ENCODE measurements around the gene TLE1.
"Not testable (repeated sequence)": the region's sequence is repeated elsewhere in the genome, so short reads cannot be mapped to it uniquely, and the experiment has no call there.

Gene TLE1

DNA sequence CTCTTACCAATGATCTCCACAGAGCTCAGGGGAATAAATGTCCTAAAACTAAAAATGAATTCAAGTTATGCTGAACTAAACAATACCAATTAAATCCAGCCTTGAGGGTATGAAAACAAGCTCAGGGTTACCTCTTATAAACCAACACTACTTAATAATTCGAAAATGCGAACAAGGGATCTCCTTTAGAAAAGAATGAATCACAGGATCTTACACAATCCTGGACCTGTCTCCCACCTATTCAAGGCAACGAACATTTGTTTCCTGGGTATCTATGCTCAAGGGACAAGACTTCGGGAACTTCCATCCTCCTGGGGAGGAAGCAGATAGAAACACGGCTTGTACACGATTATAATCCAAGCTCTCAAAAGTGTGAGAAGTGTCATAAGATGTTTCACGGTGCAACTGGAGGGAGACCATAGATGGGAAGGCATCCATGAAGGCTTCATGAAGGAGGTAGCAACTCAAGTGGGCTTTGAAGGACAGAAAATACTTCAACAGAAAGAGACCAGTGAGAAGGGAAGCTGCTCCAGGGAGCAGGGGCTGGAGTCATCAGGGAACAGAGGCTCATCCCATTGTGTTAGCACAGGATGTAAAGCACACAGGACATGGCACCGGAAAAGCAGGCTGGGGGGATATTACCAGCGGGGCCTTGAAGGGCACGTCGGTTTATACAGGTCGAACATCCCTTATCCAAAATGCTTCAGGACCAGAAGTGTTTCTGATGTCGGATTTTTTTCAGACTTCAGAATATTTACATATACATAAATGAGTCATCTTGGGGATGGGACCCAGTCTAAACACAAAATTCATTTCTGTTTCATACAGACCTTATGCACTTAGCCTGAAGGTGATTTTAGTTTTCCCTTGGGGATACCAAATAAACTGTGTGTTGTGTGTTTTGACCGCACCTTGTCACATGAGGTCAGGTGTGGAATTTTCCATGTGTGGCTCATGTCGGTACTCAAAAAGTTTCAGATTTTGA is 87.4 kb downstream of the TLE1 start:
- DNase-seq (ENCODE audit: low spot score), result no peak

DNA sequence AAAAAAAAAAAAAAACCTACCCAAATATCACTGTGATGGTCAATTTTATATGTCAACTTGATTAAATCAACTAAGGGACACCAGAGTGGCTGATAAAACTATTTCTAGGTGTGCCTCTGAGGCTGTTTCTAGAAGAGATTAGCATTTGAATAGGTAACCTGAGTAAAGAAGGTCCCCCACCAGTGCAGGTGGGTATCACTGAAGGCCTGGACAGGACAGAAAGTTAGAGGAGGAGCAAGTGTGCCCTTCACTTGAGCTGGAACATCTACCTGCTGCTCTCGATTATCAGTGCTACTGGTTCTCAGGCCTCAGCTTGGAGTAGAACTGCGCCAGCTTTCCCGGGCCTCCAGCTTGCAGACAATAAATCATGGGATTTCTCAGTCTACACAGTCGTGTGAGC is 88.7 kb downstream of the TLE1 start:
- DNase-seq (ENCODE audit: low spot score), result no peak

DNA sequence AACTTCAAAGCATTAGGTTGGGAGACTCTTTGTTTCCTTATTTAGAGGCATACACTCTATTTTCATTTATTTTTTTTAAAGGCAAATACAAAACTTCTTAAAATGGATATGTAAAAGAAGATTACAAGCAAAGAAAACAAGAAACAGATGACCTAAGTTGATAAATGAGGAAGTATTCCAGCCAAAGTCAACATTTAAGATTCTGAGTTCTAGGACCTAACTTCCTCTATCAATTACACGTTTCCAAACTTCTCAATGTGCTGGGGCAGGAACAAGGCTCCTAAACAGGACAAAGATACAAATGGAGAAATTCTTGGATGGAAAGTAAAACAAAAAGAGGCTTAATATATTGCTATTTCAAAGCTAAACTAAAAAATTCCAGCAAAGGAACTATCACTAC is 89.5 kb downstream of the TLE1 start:
- DNase-seq (ENCODE audit: low spot score), result no peak

DNA sequence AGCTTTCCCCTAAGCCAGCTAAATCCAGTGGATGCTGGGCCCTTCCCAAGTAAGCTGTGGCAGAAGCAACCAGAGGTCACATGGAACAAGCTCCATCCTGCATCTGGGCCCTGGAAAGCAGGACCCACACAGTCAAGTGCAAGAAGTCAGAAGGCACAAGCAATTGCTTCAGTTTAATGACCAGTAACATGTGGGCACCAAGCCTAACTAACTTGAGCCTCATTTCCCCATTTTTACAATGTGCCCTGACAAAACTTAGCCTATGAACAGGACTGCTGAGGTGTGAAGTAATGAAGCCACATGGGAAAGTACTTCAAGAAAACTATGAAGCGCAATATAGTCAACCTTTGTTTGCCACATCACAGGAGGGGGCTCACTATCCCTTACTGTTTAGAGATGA is 90.5 kb downstream of the TLE1 start:
- DNase-seq (ENCODE audit: low spot score), result no peak

DNA sequence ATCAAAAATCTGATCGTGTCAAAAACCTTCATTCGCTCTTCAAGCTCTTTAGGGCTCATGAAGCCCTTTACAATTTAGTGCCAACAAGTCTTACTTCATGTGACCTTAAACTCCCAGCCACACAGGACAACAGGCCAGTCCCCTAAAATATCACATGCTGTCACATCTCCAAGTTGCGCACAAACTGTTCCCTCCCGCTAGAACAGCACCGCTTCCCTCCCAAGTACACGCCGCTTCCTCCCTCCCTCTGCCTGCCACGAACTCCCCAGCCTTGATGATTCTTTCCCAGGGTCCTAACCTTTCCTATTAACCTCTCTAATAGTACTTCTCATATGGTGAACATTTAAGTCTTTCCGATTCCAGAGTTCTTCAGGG is 91.2 kb downstream of the TLE1 start:
- no peak for DNase-seq (ENCODE audit: low spot score)

DNA sequence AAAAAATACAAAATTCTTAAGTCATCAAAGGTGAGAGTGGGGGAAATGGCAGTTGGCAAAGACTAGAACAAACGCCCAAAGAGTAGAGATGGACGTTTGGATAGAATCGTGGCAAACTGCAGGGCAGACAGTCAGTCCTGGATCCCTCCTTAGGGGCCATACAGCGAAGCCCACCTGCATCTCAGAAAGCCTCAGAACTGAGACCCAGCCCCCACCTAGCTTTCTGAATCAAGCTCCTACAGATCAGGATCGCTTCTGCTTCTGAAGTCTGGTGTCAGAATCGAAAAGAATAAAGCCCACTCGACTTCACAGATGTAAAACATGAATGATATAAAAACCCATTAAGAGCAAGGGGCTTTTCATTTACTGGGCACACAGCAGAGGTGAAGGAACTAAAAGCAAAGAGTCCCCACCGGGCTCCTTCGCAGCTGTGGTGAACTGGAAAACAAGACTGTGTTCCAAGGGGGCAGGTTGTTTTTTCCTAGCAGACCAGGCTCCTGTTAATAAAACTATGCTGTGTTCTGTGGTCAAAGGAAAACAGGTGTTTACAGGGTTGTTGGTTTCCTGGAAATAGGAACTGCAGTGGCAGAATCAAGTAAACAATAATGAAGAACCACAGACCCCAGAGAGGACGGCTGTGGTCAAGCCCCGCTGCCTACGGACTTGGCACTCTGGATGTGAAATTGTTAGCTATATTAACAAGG is 91.8 kb downstream of the TLE1 start:
- DNase-seq (ENCODE audit: low spot score), result no peak

DNA sequence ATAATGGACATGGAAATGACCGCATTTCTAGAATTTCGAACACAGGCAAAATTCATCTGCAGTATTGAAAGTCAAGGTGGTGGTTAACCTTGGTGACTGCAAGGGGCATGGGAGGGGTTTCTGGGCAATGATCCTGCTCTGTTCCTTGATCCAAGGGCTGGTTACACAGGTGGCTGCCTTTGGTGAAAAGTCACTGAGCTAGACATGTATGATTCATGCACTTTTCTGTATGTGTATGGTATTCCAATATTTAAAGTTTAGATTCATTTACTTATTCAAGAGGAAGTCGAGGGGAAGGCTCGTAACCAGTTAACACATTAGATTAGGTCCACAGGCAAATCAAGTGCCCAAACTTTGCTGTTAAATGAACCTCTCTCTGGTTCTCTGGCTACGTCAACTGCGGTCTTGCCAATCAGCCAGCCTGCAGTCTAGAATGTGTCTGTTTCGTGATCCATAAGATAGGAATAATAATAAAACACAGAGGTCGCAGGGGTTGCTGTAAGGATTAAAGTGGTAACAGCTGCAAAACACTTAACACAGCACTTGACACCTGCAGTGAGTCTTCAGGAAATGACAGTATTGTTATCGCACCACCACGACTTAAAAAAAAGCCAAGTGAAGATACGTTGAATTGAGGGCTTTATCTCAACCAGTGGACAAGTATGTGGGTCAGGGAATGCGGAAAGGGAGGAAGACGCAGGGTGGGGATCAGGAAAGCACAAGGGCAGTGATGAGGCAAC is 92.5 kb downstream of the TLE1 start:
- DNase-seq (ENCODE audit: low spot score), result no peak

DNA sequence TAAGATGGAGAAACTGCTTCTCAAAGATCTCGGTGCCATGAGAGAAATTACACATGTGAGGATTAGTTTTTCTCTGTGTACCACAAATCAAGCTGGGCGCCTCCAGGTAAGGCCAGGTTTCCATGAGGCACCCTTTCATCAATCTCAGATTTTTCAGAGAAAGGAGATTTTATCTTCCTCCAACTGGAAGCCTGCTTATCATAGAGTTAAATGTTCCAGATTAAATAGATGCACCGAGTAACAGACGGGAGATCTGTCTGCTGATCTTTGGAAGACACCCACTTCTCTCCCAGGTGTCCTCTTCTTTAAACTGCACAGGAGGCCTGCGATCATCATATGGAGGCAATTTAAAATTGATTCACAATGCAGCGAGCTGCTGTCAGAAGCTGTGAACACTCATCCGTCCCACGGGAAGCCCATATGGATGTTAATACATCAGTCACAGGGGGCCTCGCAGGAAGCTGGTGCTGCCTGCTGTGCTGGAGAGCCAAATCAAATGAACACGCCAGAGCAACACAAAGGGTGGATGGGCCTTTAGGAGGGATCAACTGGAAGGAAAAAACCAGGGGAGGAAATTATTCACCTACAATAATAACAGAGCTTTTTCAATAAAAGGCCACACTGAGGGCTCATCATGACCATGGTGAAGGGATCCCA is 93.3 kb downstream of the TLE1 start:
- peak; percentile 89 for DNase-seq (ENCODE audit: low spot score)

DNA sequence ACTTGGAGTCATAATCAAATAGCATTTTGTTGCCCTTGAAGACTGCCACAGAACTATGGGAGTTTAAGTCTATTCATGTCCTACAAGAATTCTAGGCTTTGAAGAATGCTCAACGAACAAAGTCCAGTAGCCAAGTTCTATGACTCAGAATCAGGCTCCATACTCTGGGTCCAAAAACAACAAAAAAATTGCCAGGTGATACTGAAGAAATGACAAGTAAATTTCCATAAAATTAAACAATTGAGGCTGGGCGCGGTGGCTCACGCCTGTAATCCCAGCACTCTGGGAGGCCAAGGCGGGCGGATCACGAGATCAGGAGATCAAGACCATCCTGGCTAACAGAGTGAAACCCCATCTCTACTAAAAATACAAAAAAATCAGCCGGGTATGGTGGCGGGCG is 94.1 kb downstream of the TLE1 start:
- not testable (repeated sequence) for DNase-seq (ENCODE audit: low spot score)

DNA sequence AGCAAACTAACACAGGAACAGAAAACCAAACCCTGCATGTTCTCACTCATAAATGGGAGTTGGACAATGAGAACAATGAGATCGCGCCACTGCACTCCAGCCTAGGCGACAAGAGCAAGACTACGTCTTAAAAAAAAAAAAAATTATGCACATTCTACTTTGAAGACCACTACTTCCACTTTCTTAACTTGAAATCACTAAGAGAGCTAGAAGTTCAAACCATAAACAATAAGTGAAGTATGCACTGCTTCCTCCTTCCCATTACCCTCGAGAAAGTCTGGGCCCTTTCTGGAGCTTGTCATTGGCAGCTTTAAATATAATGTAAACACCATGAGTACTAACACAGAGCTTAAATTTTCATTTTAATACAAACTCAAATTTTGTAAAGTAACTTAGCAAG is 94.9 kb downstream of the TLE1 start:
- DNase-seq (ENCODE audit: low spot score), result no peak

DNA sequence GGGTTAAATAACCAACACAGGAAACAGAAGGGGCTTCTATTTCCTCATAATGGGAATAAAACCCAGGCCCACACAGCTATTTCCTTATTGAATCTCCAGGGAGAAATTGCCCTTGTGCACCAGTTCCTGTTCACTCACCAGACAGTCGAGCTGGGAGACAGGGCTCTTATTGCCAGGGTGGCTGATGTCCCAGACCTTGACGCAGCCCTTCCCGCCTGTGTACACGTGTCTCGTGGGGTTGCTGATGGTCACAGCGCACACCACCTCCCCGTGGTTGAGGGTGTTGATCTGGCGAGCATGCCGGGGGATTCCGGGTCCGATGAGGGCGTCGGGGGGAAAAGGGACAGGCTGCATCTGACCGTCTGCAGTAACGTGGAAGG is 96.5 kb downstream of the TLE1 start:
- peak; percentile 29 for DNase-seq (ENCODE audit: low spot score)

DNA sequence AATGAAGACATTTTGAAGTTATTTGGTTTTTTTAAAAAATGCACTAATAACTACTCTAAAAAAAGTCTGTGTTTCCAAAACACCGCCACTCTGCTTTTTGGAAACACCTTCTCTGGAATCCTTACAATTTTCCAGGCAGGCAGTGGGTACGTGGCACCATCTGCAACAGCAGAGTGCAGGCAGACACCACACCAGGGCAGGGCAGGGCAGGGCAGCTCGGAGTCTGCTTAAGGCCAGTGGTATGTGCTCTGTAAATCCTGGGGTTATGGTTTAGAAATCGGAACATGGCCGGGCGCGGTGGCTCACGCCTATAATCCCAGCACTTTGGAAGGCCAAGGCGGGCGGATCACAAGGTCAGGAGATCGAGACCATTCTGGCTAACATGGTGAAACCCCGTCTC is 97.6 kb downstream of the TLE1 start:
- DNase-seq (ENCODE audit: low spot score), result no peak

DNA sequence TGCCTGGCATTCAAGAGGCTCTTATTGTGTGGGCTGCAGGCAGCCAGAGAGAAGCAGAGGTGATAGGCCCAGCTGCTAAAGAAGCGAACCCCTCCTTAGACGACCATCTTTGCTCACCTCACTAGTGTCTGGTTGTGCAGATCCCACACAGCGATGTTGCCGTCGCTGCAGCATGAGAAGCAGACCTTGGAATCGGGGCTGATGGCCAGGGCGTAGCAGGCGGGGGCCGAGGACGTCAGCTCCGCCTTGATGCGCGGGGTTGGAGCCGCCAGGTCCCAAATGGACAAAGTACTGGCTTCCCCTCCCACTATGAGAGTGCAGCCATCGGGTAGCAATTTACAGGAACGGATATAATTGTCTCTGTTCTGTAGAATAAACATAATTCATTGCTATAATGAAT is 98.7 kb downstream of the TLE1 start:
- DNase-seq (ENCODE audit: low spot score), result no peak

DNA sequence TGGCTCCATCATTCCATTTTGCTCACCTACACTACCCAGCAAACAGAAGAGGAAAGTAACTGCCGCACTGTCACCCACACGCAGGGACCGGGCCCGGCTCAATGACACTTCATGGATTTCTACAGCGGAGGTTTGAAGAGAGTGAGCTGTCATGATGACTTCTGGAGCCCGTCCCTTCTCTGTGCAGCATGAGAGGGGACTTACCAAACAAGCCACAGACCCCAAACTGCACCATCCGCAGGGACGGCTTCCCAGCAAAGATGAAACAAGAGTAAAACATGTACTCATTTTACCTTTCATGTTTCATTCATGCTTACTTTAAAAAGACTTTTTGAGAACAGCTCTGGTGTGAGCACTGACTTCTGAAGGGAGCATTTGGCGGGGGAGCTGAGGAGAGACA is 99.5 kb downstream of the TLE1 start:
- no peak for DNase-seq (ENCODE audit: low spot score)

DNA sequence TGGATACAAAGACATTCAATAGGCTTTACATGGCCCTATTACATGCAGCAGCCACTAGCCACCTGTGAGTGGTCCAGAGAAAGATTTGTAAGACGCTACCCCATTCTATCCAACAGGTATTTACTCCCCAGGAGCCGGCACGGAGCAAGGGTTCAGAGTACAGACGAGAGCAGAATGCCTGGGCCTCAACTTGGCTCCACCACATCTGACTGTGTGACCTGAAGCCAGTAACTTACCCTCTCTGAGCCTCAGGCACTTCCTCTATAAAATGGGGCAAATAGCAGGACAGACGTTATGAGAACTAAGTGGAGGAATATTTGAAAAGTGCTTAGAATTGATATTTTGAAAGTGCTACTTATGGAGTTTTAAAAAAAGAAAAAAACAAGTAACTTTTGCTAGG is 100.0 kb downstream of the TLE1 start:
- no peak for DNase-seq (ENCODE audit: low spot score)

DNA sequence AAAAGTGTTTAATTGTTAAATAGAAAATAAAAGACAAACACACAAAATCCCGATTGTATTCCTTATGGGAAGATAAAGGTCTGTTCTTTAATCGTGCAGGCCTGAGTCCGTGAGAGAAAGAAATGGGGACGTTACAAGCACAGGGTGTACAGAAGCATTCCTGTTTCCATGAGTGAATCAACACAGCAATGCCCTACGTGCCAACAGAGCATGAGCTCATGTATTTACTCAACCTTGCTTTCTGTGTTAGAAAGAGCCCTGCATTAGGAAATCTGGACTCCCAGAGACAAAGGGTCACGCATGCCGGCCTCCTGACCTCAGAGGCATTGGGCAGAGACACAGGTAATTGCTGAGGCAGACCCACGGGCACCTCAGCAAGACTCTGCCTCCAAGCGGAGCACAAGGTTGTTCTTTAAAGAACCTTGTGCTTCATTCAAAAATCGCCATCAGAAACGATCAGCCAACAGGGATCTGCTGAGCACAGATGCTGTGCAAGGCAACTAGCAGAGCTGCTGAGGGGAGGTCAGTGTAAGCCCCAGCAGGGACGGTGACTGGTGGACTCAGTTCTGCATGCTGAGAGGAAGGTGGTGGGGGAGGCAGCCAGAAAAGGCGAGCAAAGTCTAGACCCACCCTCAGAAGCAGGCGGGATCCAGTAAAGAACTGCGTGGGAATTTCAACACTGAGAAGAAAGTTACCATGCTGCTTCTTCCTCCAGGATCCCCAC is 101.0 kb downstream of the TLE1 start:
- DNase-seq (ENCODE audit: low spot score), result no peak

DNA sequence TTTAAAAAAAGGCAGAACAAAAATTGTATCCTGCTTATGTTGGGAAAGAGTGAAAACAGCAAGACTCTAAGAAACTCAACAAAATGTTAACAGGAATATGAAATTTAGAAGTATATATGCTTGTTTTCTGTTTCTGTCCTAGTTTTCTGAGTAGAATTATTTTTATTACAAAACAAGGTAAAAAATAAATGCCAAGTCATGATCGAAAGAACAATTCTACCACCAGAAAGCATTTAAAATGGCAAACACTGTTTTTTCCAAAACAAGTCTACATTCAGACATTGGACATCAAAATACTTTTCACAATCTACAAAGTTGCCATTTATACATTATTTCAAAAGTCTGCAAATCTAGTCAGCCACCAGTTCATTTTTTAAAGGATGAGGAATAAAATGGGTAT is 102.6 kb downstream of the TLE1 start:
- no peak for DNase-seq (ENCODE audit: low spot score)

DNA sequence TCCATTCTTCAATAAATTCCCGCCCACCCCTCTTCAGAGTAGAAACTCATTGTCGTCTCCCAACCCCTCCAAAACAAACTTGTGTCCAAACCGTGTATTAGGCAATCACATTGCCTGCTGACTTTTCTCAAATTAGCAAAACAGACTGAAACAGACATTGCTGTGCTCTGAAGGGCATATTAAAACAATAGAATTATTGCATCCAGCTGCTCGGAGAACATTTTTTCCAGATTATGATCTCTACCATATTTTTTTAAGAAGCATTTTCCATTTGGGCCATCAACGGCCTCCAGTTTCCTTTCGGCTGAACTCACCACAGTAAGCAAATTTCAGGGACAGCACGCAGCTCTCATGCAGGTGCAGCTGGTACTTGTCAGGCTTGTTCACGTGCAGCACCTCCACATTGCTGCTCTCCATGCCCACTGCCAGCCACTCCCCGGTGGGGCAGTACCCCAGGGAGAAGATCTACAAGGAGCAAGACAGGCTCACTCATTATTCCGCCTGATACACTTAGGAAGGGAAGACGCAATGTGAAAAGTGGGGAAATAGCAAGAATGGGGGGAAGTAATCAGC is 104.1 kb downstream of the TLE1 start:
- no peak for DNase-seq (ENCODE audit: low spot score)

DNA sequence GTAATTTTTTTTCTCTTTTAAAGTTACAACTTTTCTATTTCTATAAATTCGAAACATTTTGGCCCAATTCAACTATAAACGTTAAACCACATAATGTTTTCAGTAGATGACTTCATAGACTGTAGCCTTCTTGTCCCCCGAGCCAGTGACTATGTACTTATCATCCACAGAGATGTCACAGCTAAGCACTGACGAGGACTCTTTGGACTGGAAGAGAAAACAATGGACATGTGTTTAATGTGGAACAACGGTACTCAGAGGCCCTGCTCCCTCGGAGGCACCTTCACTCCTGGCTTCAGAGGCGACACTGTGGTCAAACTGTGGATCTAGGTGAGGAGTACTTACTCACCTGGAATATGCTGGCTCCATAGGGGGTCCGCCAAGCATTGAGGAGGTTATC is 105.2 kb downstream of the TLE1 start:
- DNase-seq (ENCODE audit: low spot score), result no peak

DNA sequence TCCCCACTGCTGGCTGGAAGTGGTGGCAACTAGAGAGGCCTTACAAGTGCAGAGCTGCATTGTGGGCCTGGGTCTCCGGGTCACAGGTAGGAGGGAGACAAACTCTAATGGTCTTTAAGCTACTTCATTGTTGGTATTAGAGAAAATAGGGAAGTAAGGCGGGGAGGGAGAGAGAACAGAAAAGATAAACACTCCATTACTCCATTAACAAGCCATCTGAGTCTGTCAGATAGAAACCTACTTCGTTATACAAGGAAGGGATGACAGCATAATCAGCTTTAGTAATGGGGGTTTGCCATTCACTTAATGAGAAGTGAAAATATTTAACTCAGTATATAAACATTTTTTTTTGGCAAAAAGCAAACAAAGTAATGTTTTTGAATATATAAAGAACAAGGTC is 107.4 kb downstream of the TLE1 start:
- no peak for DNase-seq (ENCODE audit: low spot score)

DNA sequence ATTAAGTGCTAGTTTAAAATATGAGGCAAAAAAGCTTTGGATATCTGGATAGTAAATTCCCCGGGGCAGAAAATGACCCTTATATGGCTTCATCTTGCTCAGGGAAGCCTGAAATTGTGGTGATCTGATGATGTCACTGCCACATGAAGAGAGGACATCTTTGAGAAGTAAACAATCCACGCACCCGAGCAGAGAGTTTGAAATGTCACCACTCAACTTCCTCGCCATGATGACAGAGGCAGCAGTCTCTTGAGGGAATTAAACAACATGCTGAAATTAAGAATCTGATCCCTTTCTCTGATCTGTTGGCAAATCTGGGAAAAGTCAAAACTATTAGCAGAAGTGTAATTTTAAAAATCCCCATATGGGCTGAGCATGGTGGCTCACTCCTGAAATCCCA is 110.0 kb downstream of the TLE1 start:
- DNase-seq (ENCODE audit: low spot score), result no peak

Data from SK-N-DZ (cell line).